H1 (cell line): Measurements from ENCODE around the gene CLGN. TPM values are rescaled to one million over a fixed set of nuclear protein-coding genes. Genes with fewer than 3 reads are reported as not detected.

Experiments used
- polyA plus RNA-seq, 7 experiments: library from polyadenylated mRNA; depleted of rRNA in 3 of 7; stranded (reverse) in 5 of 7; unstranded in 2 of 7; fragments of >200 nt in 5 of 7; fragments of 200-250 nt in 2 of 7; gene quantifications; 1 replicate in 5 of 7; 2 replicates in 1 of 7; 4 replicates in 1 of 7; pipeline versions ENCODE4 v1.2.1 to v1.2.3, GENCODE V29; 2011 to 2013; ENCODE audit warnings: missing spikeins in 2 of 7, mixed read lengths in 2 of 7
- total RNA-seq: library from RNA; stranded (reverse); fragmentation: NEBNext Ultra II Directional; extraction: Animal tissue kit (Norgen Biotek cat#: 25700); gene quantifications from 2 replicates; pipeline ENCODE4 v1.2.1, GENCODE V29; 2021
- TF ChIP-seq, protein P1 (sequence below): fragments of 300-600 bp; sonication (generic); IDR thresholded peaks from 2 replicates; pipeline ENCODE4 v1.7.1; 2012; ENCODE audit warnings: low read length, moderate library complexity, mild to moderate bottlenecking, inconsistent platforms; ENCODE audit not compliant: insufficient replicate concordance

The CLGN gene
- total and polyA plus RNA-seq, 2 of the 8 experiments (the other 6 are each of a cell fraction or from before 2014, with no cell fraction given), result 1.7 to 3.1 TPM

DNA sequence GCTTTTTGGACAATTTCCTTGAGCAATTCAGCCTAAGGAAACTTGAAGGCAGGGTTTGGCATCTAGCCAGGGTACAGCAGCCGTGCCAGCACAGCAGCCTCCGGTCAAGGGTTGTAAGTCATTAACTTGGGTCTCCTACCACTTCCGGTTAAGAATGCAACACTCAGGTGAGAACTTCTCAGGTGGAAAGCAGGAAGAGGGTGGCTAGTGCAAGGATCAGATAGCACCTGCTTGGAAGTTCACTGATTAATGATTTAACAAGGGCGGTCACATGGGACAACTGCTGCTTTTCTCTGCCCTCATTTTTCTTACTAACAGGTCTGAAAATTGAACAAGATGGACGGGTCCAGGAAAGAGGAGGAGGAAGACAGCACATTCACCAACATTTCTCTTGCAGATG, 84.1 kb downstream of the CLGN start (continued):
- TF ChIP-seq, protein P1, sequence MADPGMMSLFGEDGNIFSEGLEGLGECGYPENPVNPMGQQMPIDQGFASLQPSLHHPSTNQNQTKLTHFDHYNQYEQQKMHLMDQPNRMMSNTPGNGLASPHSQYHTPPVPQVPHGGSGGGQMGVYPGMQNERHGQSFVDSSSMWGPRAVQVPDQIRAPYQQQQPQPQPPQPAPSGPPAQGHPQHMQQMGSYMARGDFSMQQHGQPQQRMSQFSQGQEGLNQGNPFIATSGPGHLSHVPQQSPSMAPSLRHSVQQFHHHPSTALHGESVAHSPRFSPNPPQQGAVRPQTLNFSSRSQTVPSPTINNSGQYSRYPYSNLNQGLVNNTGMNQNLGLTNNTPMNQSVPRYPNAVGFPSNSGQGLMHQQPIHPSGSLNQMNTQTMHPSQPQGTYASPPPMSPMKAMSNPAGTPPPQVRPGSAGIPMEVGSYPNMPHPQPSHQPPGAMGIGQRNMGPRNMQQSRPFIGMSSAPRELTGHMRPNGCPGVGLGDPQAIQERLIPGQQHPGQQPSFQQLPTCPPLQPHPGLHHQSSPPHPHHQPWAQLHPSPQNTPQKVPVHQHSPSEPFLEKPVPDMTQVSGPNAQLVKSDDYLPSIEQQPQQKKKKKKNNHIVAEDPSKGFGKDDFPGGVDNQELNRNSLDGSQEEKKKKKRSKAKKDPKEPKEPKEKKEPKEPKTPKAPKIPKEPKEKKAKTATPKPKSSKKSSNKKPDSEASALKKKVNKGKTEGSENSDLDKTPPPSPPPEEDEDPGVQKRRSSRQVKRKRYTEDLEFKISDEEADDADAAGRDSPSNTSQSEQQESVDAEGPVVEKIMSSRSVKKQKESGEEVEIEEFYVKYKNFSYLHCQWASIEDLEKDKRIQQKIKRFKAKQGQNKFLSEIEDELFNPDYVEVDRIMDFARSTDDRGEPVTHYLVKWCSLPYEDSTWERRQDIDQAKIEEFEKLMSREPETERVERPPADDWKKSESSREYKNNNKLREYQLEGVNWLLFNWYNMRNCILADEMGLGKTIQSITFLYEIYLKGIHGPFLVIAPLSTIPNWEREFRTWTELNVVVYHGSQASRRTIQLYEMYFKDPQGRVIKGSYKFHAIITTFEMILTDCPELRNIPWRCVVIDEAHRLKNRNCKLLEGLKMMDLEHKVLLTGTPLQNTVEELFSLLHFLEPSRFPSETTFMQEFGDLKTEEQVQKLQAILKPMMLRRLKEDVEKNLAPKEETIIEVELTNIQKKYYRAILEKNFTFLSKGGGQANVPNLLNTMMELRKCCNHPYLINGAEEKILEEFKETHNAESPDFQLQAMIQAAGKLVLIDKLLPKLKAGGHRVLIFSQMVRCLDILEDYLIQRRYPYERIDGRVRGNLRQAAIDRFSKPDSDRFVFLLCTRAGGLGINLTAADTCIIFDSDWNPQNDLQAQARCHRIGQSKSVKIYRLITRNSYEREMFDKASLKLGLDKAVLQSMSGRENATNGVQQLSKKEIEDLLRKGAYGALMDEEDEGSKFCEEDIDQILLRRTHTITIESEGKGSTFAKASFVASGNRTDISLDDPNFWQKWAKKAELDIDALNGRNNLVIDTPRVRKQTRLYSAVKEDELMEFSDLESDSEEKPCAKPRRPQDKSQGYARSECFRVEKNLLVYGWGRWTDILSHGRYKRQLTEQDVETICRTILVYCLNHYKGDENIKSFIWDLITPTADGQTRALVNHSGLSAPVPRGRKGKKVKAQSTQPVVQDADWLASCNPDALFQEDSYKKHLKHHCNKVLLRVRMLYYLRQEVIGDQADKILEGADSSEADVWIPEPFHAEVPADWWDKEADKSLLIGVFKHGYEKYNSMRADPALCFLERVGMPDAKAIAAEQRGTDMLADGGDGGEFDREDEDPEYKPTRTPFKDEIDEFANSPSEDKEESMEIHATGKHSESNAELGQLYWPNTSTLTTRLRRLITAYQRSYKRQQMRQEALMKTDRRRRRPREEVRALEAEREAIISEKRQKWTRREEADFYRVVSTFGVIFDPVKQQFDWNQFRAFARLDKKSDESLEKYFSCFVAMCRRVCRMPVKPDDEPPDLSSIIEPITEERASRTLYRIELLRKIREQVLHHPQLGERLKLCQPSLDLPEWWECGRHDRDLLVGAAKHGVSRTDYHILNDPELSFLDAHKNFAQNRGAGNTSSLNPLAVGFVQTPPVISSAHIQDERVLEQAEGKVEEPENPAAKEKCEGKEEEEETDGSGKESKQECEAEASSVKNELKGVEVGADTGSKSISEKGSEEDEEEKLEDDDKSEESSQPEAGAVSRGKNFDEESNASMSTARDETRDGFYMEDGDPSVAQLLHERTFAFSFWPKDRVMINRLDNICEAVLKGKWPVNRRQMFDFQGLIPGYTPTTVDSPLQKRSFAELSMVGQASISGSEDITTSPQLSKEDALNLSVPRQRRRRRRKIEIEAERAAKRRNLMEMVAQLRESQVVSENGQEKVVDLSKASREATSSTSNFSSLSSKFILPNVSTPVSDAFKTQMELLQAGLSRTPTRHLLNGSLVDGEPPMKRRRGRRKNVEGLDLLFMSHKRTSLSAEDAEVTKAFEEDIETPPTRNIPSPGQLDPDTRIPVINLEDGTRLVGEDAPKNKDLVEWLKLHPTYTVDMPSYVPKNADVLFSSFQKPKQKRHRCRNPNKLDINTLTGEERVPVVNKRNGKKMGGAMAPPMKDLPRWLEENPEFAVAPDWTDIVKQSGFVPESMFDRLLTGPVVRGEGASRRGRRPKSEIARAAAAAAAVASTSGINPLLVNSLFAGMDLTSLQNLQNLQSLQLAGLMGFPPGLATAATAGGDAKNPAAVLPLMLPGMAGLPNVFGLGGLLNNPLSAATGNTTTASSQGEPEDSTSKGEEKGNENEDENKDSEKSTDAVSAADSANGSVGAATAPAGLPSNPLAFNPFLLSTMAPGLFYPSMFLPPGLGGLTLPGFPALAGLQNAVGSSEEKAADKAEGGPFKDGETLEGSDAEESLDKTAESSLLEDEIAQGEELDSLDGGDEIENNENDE, result no peak
- TF ChIP-seq, all 59 proteins: peak for 0
